ENCODE results near the gene PAX7. TPM values are rescaled to one million over a fixed set of nuclear protein-coding genes. Genes with fewer than 3 reads are reported as not detected.

Gene PAX7
- total RNA-seq, 4 donors from 2014 or later = not detected

DNA sequence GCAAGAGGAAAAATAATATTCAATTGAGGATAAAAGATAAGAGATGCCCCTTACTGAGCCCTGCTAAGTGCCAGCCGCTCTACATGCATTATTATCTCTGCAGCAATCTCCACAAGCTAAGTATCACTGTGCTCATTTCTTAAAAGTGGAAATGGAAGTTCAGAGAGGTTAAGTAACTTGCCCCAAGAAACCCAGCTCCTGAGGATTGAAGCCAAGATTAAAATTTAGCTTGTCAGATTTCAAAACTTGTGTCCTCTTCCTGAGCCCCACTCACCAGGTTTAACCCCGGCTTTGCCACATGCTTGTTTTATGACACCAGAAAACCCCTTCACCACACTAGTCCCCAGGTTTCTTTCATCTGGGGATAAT, 11.2 kb upstream of the PAX7 start:
- Histone ChIP-seq H3K9me3 (no peaks in the 10 kb centered on the region), H3K27ac (no peak overlapping the region), H3K36me3 (no peaks in the 10 kb centered on the region), H3K4me1 (no peaks in the 10 kb centered on the region), H3K4me3 (no peak overlapping the region), H3K27me3 (no peaks in the 10 kb centered on the region)
- intact Hi-C loops (cut with DNase I; ENCODE audit: low total_unique reads) = no loop called here
- TF ChIP-seq, protein P1, sequence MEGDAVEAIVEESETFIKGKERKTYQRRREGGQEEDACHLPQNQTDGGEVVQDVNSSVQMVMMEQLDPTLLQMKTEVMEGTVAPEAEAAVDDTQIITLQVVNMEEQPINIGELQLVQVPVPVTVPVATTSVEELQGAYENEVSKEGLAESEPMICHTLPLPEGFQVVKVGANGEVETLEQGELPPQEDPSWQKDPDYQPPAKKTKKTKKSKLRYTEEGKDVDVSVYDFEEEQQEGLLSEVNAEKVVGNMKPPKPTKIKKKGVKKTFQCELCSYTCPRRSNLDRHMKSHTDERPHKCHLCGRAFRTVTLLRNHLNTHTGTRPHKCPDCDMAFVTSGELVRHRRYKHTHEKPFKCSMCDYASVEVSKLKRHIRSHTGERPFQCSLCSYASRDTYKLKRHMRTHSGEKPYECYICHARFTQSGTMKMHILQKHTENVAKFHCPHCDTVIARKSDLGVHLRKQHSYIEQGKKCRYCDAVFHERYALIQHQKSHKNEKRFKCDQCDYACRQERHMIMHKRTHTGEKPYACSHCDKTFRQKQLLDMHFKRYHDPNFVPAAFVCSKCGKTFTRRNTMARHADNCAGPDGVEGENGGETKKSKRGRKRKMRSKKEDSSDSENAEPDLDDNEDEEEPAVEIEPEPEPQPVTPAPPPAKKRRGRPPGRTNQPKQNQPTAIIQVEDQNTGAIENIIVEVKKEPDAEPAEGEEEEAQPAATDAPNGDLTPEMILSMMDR (IDR thresholded peaks at IDR 0.05) = no peak
- TF ChIP-seq POLR2A (IDR thresholded peaks at IDR 0.05) = no peak
- no peak for DNase-seq

GRCh38 chr1:18628511-18628910, 2.1 kb upstream of the PAX7 start:
- H3K4me3 ChIP-seq = no peak overlapping the region
- TF ChIP-seq, protein P1 (IDR thresholded peaks at IDR 0.05) = no peak
- no peak for TF ChIP-seq POLR2A (IDR thresholded peaks at IDR 0.05)
- peaks cover 4 to 46% of the 10 kb centered on the region in 2 donors for H3K27me3 ChIP-seq
- intact Hi-C loops (cut with DNase I; ENCODE audit: low total_unique reads) = no loop called here
- H3K4me1 ChIP-seq = peaks cover 0 to 8% of the 10 kb centered on the region in 2 donors
- no peak for DNase-seq
- no peaks in the 10 kb centered on the region for H3K36me3 ChIP-seq
- H3K9me3 ChIP-seq = no peaks in the 10 kb centered on the region
- H3K27ac ChIP-seq = no peak overlapping the region

DNA sequence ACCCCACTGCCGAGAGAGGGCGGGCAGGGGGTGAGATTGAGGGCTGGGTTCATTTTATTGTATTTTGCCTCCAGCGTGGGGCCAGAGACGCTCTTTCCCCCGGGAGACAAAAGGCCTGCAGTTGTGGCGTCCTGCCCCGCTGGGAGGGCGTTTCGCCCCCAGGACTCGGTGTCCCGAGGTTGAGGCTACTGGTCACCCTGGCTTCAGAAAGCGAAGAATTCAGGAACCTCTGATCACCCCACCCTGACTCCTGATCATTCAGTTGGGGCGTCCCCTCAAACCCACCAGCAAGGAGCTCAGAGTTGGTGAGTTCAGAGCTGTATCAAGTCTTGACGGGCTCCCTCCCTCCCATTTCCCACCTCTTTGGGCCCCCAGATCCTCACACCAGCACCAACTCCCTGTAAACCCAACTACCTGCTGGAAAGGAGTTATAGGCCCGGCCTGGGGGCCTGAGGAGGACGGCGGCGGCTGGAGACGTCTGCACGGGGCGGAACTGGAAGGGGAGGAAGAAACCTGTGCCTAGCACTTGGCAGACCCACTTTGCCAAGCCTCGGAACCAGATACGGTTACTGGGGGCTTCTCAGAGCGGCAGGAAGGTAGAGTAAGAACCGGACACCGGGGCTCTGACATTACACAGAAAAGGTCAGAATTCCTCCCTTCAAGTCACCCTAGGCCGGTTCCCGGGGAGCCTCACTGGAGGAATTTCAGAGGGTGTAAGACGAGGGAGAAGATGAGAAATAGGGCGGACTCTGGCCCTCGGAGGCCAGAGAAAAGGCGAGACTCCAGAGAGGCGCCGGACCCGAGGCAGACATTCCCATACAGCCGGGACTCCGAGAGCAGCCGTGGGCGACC, 761 bp upstream of the PAX7 start:
- Histone ChIP-seq H3K27ac (no peak overlapping the region), H3K27me3 (peaks cover 4 to 60% of the 10 kb centered on the region in 2 donors), H3K4me1 (peaks cover 0 to 8% of the 10 kb centered on the region in 2 donors), H3K36me3 (no peaks in the 10 kb centered on the region), H3K9me3 (no peaks in the 10 kb centered on the region), H3K4me3 (no peak overlapping the region)
- DNase-seq = no peak
- intact Hi-C loops (cut with DNase I; ENCODE audit: low total_unique reads) = no loop called here
- TF ChIP-seq, protein P1 (IDR thresholded peaks at IDR 0.05) = no peak
- no peak for TF ChIP-seq POLR2A (IDR thresholded peaks at IDR 0.05)

- intact Hi-C loops (cut with DNase I; ENCODE audit: low total_unique reads) = no loop called here
- Histone ChIP-seq H3K36me3 (no peaks in the 10 kb centered on the region), H3K27me3 (peaks cover 4 to 77% of the 10 kb centered on the region in 2 donors), H3K27ac (no peak overlapping the region), H3K4me3 (no peak overlapping the region), H3K9me3 (no peaks in the 10 kb centered on the region), H3K4me1 (peaks cover 0 to 8% of the 10 kb centered on the region in 2 donors)
- DNase-seq = no peak
- TF ChIP-seq POLR2A (IDR thresholded peaks at IDR 0.05) = no peak
- TF ChIP-seq, protein P1 (IDR thresholded peaks at IDR 0.05) = no peak
Measured at GRCh38 chr1:18631496-18632217, 1.0 kb downstream of the PAX7 start.

- H3K27ac ChIP-seq = no peak overlapping the region
- no peak for DNase-seq
- peaks cover 0 to 8% of the 10 kb centered on the region in 2 donors for H3K4me1 ChIP-seq
- TF ChIP-seq, protein P1 (IDR thresholded peaks at IDR 0.05) = no peak
- no peak for TF ChIP-seq POLR2A (IDR thresholded peaks at IDR 0.05)
- no peak overlapping the region for H3K4me3 ChIP-seq
- peaks cover 4 to 82% of the 10 kb centered on the region in 2 donors for H3K27me3 ChIP-seq
- intact Hi-C loops (cut with DNase I; ENCODE audit: low total_unique reads) = no loop called here
- no peaks in the 10 kb centered on the region for H3K9me3 ChIP-seq
- no peaks in the 10 kb centered on the region for H3K36me3 ChIP-seq
Measured at GRCh38 chr1:18632218-18632588, 1.6 kb downstream of the PAX7 start.

Data from uterus (tissue), 4 donors.